Activated B cell treated with CpG ODN at 0.5 μM for 24 hours (primary cell): ENCODE measurements around the gene OR6M1. TPM values are rescaled to one million over a fixed set of nuclear protein-coding genes. Genes with fewer than 3 reads are reported as not detected.

ENCODE experiments used
- ATAC-seq: fragments of 200-7000 bp; cut with Tn5 transposase; one replicate; pipeline ENCODE4 v1.10.0; 2021; ENCODE audit warnings: low read depth, mild to moderate bottlenecking, moderate library complexity
- CTCF ChIA-PET: fragments of 350-600 bp; sonication (Branson Sonifier 250); formaldehyde crosslinking; loops from one replicate; lab custom pipeline; 2021; ENCODE audit warnings: antibody characterized with exemption; lab: Charles Lee
- POLR2A ChIA-PET: fragments of 350-600 bp; sonication (Branson Sonifier 250); formaldehyde crosslinking; loops from one replicate; lab custom pipeline; 2021; ENCODE audit warnings: antibody characterized with exemption; lab: Charles Lee
- DNase-seq: peaks from one replicate; pipeline ENCODE4 v3.0.0; 2022
- H3K27ac Mint-ChIP-seq: one replicate; pipeline ENCODE4 v1.8.0; 2020; ENCODE audit warnings: mixed read lengths
- H3K27me3 Mint-ChIP-seq: one replicate; pipeline ENCODE4 v1.8.0; 2021; ENCODE audit warnings: mixed read lengths
- H3K36me3 Mint-ChIP-seq: one replicate; pipeline ENCODE4 v1.8.0; 2021; ENCODE audit warnings: low read depth, mixed read lengths
- H3K4me1 Mint-ChIP-seq: one replicate; pipeline ENCODE4 v1.8.0; 2021; ENCODE audit warnings: mixed read lengths
- H3K4me3 Mint-ChIP-seq: one replicate; pipeline ENCODE4 v1.8.0; 2020; ENCODE audit warnings: mild to moderate bottlenecking, mixed read lengths
- H3K9me3 Mint-ChIP-seq: one replicate; pipeline ENCODE4 v1.8.0; 2020; ENCODE audit warnings: mixed read lengths
- intact Hi-C: fragments of 100-400 bp; cut with micrococcal nuclease; formaldehyde crosslinking; loops from one replicate; pipeline ENCODE4 v1.15.1; 2024
- total RNA-seq: library from RNA; stranded (reverse); gene quantifications from 2 replicates; pipeline ENCODE4 v1.2.3, GENCODE V29; 2022
- TF ChIP-seq, protein P1 (sequence below): fragments of 200-600 bp; IDR thresholded peaks from one replicate; pipeline ENCODE4 v1.8.0; 2022; ENCODE audit warnings: antibody characterized with exemption, mild to moderate bottlenecking

OR6M1 gene
- total RNA-seq, 1 donor from 2014 or later = not detected

DNA sequence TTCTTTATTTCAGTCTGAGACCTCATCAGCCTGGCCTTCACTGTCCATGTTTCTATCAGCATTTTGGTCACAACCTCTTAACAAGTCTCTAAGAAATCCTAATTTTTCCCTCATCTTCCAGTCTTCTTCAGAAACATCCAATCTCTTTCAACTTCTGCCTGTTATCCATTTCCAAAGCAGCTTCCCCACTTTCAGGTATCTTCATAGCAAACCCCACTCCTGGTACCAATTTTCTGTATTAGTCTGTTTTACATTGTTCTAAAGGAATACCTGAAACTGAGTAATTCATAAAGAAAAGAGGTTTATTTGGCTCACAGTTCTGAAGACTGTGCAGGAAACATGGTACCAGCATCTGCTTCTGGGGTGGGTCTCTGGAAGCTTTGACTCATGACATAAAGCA, 43.7 kb downstream of the OR6M1 start:
- CTCF ChIA-PET = no interaction called here
- intact Hi-C loops = no loop called here
- POLR2A ChIA-PET = no interaction called here
- H3K4me3 Mint-ChIP-seq = no peak overlapping the region
- DNase-seq (no peak), ATAC-seq (no peak)
- H3K4me1 Mint-ChIP-seq = no peaks in the 10 kb centered on the region
- TF ChIP-seq, protein P1, sequence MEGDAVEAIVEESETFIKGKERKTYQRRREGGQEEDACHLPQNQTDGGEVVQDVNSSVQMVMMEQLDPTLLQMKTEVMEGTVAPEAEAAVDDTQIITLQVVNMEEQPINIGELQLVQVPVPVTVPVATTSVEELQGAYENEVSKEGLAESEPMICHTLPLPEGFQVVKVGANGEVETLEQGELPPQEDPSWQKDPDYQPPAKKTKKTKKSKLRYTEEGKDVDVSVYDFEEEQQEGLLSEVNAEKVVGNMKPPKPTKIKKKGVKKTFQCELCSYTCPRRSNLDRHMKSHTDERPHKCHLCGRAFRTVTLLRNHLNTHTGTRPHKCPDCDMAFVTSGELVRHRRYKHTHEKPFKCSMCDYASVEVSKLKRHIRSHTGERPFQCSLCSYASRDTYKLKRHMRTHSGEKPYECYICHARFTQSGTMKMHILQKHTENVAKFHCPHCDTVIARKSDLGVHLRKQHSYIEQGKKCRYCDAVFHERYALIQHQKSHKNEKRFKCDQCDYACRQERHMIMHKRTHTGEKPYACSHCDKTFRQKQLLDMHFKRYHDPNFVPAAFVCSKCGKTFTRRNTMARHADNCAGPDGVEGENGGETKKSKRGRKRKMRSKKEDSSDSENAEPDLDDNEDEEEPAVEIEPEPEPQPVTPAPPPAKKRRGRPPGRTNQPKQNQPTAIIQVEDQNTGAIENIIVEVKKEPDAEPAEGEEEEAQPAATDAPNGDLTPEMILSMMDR = no peak
- no peak overlapping the region for H3K27ac Mint-ChIP-seq
- H3K36me3 Mint-ChIP-seq = peaks cover 2% of the 10 kb centered on the region
- no peaks in the 10 kb centered on the region for H3K27me3 Mint-ChIP-seq
- peaks cover 14% of the 10 kb centered on the region for H3K9me3 Mint-ChIP-seq

- Mint-ChIP-seq H3K9me3 (peaks cover 14% of the 10 kb centered on the region), H3K4me3 (no peak overlapping the region), H3K4me1 (no peaks in the 10 kb centered on the region), H3K27ac (no peak overlapping the region), H3K27me3 (no peaks in the 10 kb centered on the region), H3K36me3 (peaks cover 2% of the 10 kb centered on the region)
- ATAC-seq (no peak), DNase-seq (no peak)
- TF ChIP-seq, protein P1 = no peak
- ChIA-PET CTCF (no interaction called here), POLR2A (no interaction called here)
- intact Hi-C loops = no loop called here
Observed at GRCh38 chr11:123760894-123761293, 45.3 kb downstream of the OR6M1 start.

- TF ChIP-seq, protein P1 = no peak
Observed at GRCh38 chr11:123757976-123758375, 48.2 kb downstream of the OR6M1 start.

DNA sequence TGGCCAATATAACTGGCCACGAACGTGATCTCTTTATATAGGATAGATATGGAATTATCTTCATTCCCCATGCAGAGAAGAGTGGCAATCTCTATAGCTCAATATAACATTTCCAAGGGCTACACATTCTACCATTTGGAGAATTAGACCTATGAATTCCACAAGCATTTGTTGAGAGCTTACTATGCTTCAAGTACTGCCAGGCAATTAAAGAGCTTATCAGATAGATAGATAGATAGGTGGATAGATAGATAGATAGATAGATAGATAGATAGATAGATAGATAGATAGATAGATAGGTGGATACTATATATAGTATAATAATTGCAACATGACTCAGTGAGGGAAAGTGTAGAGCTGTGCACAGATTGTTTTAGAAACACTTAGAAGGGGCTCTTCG, 50.3 kb downstream of the OR6M1 start:
- no peak overlapping the region for H3K4me3 Mint-ChIP-seq
- H3K4me1 Mint-ChIP-seq = peaks cover 2% of the 10 kb centered on the region
- DNase-seq (no peak), ATAC-seq (no peak)
- CTCF ChIA-PET = no interaction called here
- no peaks in the 10 kb centered on the region for H3K36me3 Mint-ChIP-seq
- intact Hi-C loops = no loop called here
- H3K27me3 Mint-ChIP-seq = peaks cover 6% of the 10 kb centered on the region
- no peaks in the 10 kb centered on the region for H3K9me3 Mint-ChIP-seq
- H3K27ac Mint-ChIP-seq = no peak overlapping the region
- TF ChIP-seq, protein P1 = no peak
- POLR2A ChIA-PET = interaction anchor here (1.0 kb wide), 1 partner anchor 14 kb away, joined by 3 read pairs; the partner anchor contains the start of gene ZNF202

More at GRCh38 chr11:123757976-123758375, 48.2 kb downstream of the OR6M1 start:
- H3K4me1 Mint-ChIP-seq = peaks cover 2% of the 10 kb centered on the region
- POLR2A ChIA-PET = no interaction called here
- H3K27ac Mint-ChIP-seq = no peak overlapping the region
- no peaks in the 10 kb centered on the region for H3K27me3 Mint-ChIP-seq
- ATAC-seq = no peak
- peaks cover 2% of the 10 kb centered on the region for H3K36me3 Mint-ChIP-seq
- H3K9me3 Mint-ChIP-seq = peaks cover 12% of the 10 kb centered on the region
- intact Hi-C loops = no loop called here
- CTCF ChIA-PET = no interaction called here
- no peak overlapping the region for H3K4me3 Mint-ChIP-seq
- DNase-seq = no peak

Other genes with a start within 250 kb of the OR6M1 start
- gene SCN3B, start 151.7 kb downstream of the OR6M1 start, total RNA-seq = not detected in 2 replicates
- 23.3 and 27.8 TPM in 2 replicates for gene ZNF202, start 64.7 kb downstream of the OR6M1 start, total RNA-seq
- not detected in 2 replicates for gene OR6X1, start 51.8 kb downstream of the OR6M1 start, total RNA-seq
- not detected in 2 replicates for gene TMEM225, start 79.3 kb upstream of the OR6M1 start, total RNA-seq
- gene OR8D4, start 95.8 kb upstream of the OR6M1 start, total RNA-seq = not detected in 2 replicates
- gene OR4D5, start 133.3 kb upstream of the OR6M1 start, total RNA-seq = not detected in 2 replicates
- not detected in 2 replicates for gene OR6T1, start 137.5 kb upstream of the OR6M1 start, total RNA-seq
- gene OR10S1, start 171.4 kb upstream of the OR6M1 start, total RNA-seq = not detected in 2 replicates
- not detected in 2 replicates for gene OR10G6, start 188.8 kb upstream of the OR6M1 start, total RNA-seq
- gene OR10G4, start 206.6 kb upstream of the OR6M1 start, total RNA-seq = not detected in 2 replicates
- not detected in 2 replicates for gene OR10G9, start 216.7 kb upstream of the OR6M1 start, total RNA-seq
- gene OR10G8, start 220.4 kb upstream of the OR6M1 start, total RNA-seq = not detected in 2 replicates
- gene OR10G7, start 235.0 kb upstream of the OR6M1 start, total RNA-seq = not detected in 2 replicates